Stimulated activated CD4-positive, alpha-beta T cell treated with anti-CD3 and anti-CD28 coated beads, Interleukin-15, amount 100 ng/mL, for 24 hours (primary cell): ENCODE data around the gene SULT6B1.
"Not testable (repeated sequence)": the region's sequence is repeated elsewhere in the genome, so short reads cannot be mapped to it uniquely, and the experiment has no call there.

Experiments used
- DNase-seq: peaks from one replicate; pipeline ENCODE4 v3.0.0-alpha.2; 2020

The SULT6B1 gene

GRCh38 chr2:37188570-37188969 is at the start of gene SULT6B1:
SULT6B1 (minus strand) TSS chr2:37188670; CDS start chr2:37188640, 30 bp downstream.
- no peak for DNase-seq

- no peak for DNase-seq
These were observed 43.9 kb upstream of the SULT6B1 start for GRCh38 chr2:37232131-37232933.

- peak; percentile 95 for DNase-seq
These were observed 43.0 kb upstream of the SULT6B1 start, which contains the start of the genes CEBPZ and NDUFAF7 for GRCh38 chr2:37231241-37232130. CEBPZ (minus strand) TSS chr2:37231596; CDS start chr2:37231567, 29 bp downstream. NDUFAF7 (plus strand) TSS chr2:37231658; CDS start chr2:37231706, 48 bp downstream.

GRCh38 chr2:37230581-37230980 is 42.1 kb upstream of the SULT6B1 start:
- no peak for DNase-seq

- no peak for DNase-seq
These were observed 40.3 kb upstream of the SULT6B1 start for GRCh38 chr2:37228788-37229187.

GRCh38 chr2:37226863-37227262 is 38.4 kb upstream of the SULT6B1 start:
- no peak for DNase-seq

- DNase-seq = not testable (repeated sequence)
These were observed 36.7 kb upstream of the SULT6B1 start for GRCh38 chr2:37225129-37225528.

- no peak for DNase-seq
These were observed 35.6 kb upstream of the SULT6B1 start for GRCh38 chr2:37224063-37224462.

GRCh38 chr2:37223131-37223530 is 34.7 kb upstream of the SULT6B1 start:
- DNase-seq = no peak

- DNase-seq = no peak
These were observed 30.6 kb upstream of the SULT6B1 start for GRCh38 chr2:37219046-37219445.

GRCh38 chr2:37215250-37215649 is 26.8 kb upstream of the SULT6B1 start:
- DNase-seq = no peak

- no peak for DNase-seq
These were observed 23.5 kb upstream of the SULT6B1 start for GRCh38 chr2:37211939-37212338.

- no peak for DNase-seq
These were observed 22.7 kb upstream of the SULT6B1 start for GRCh38 chr2:37211212-37211611.

GRCh38 chr2:37206760-37207159 is 18.3 kb upstream of the SULT6B1 start:
- not testable (repeated sequence) for DNase-seq

GRCh38 chr2:37205689-37206341 is 17.3 kb upstream of the SULT6B1 start:
- DNase-seq = no peak

GRCh38 chr2:37205071-37205661 is 16.7 kb upstream of the SULT6B1 start:
- not testable (repeated sequence) for DNase-seq

- no peak for DNase-seq
These were observed 15.2 kb upstream of the SULT6B1 start for GRCh38 chr2:37203708-37204107.

- peak; percentile 30 for DNase-seq
These were observed 13.3 kb upstream of the SULT6B1 start for GRCh38 chr2:37201766-37202165.

- no peak for DNase-seq
These were observed 12.7 kb upstream of the SULT6B1 start for GRCh38 chr2:37201208-37201607.

- no peak for DNase-seq
These were observed 10.2 kb upstream of the SULT6B1 start for GRCh38 chr2:37198681-37199065.

GRCh38 chr2:37196320-37197195 is 8.1 kb upstream of the SULT6B1 start, which contains the start of gene CEBPZOS:
CEBPZOS (plus strand) TSS chr2:37196496; CDS start chr2:37199705, 3,209 bp downstream.
- DNase-seq = peak; percentile 90
